ENCODE results near the gene KCNF1.

DNA sequence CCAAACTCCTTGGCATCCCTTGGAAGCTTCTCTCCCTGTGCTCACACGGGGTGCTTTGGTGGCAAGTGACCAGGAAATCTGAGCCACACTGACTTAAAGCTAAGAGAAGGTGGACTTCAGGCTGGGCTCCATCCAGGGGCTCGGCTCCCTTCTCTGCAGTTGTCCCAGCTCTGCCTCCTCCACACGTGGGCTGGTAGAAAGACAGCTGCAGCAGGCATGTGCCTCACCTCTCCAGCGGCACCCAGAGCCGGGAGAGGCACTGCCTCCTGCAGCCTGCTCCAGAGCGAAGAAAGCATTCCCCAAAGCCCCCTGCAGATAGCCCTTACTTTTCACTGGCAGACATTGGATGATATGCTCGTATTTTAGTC lies 11.3 kb downstream of the KCNF1 start:
- TF ChIP-seq CTCF (conservative IDR thresholded peaks at IDR 0.05): no peak
- no peak for TF ChIP-seq ZFX (IDR thresholded peaks at IDR 0.05)
